Measurements from ENCODE around the gene DDAH2.

DDAH2 gene, protein sequence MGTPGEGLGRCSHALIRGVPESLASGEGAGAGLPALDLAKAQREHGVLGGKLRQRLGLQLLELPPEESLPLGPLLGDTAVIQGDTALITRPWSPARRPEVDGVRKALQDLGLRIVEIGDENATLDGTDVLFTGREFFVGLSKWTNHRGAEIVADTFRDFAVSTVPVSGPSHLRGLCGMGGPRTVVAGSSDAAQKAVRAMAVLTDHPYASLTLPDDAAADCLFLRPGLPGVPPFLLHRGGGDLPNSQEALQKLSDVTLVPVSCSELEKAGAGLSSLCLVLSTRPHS

DNA sequence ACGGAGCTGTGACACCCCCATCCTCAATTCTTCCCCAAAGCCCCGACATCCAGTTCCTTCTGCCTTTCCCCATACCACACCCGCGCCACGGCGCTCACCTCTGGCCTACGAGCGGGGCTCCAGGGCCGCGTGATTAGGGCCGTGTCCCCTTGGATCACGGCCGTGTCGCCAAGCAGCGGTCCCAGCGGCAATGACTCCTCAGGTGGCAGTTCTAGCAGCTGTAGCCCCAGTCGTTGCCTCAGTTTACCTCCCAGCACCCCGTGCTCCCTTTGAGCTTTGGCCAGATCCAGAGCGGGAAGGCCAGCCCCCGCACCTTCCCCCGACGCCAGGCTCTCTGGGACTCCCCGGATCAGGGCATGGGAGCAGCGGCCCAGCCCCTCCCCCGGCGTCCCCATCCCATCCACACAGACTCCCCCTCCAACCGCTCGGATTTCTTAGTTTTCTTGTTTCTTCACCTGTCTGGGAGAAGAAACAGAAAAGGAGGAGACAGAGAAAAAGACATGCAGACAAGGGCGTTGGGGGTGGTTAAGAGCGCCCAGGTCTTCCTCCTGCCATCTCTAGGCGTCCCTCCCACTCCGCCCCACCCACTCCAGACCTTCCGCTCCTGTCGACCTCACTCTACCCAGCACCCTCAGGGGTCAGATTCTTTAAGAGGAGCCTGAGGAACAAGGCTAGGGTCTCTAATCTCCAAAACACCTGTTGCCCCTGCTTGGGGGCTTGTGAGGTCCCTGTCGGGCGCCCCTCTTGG is at the start of gene DDAH2:
Gene DDAH2 (minus strand): TSS at position 533 of the 748 bp plus-strand sequence. CDS start 138 bp downstream, at position 395.
- H3K4me3 ChIP-seq (ENCODE audit: control insufficient read depth, low read depth, low read length) = peak within 1 kb of the TSS; percentile 83
- DNase-seq (ENCODE audit: low read depth) = no peak
- peak; percentile 70 for TF ChIP-seq CTCF (IDR thresholded peaks at IDR 0.05; ENCODE audit: control insufficient read depth, insufficient read depth, low read depth, low read length, missing control alignments)

DNA sequence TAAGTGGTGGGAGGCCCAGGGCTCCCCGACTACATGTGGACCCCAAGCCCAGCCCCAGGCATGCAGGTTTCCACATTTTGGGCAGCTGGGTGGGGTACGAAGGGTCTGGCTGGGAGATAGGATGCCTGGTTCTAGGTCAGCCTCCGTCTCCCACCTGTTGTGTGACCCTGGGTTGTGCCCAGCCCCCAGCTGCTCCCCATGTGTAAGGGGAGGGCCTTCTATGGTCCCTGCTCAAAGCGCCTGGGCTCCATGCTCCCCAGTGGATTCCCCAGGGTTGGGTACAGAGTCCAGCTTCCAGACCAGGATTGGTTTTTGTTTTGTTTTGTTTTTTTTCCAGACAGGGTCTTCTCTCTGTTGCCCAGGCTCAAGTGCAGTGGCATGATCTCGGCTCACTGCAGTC is 49.1 kb upstream of the DDAH2 start:
- TF ChIP-seq CTCF (IDR thresholded peaks at IDR 0.05; ENCODE audit: control insufficient read depth, insufficient read depth, low read depth, low read length, missing control alignments) = no peak
- no peak overlapping the region for H3K4me3 ChIP-seq (ENCODE audit: control insufficient read depth, low read depth, low read length)
- DNase-seq (ENCODE audit: low read depth) = no peak

- TF ChIP-seq CTCF (IDR thresholded peaks at IDR 0.05; ENCODE audit: control insufficient read depth, insufficient read depth, low read depth, low read length, missing control alignments) = no peak
- no peak for DNase-seq (ENCODE audit: low read depth)
- H3K4me3 ChIP-seq (ENCODE audit: control insufficient read depth, low read depth, low read length) = no peak overlapping the region
Observed at GRCh38 chr6:31777667-31778050, 48.6 kb upstream of the DDAH2 start.

GRCh38 chr6:31776989-31777666 is 48.0 kb upstream of the DDAH2 start, which contains the start of gene VWA7:
TSS of gene VWA7 (minus strand) at chr6:31777328. CDS start at chr6:31776779, 549 bp downstream.
- no peak for TF ChIP-seq CTCF (IDR thresholded peaks at IDR 0.05; ENCODE audit: control insufficient read depth, insufficient read depth, low read depth, low read length, missing control alignments)
- DNase-seq (ENCODE audit: low read depth) = no peak
- H3K4me3 ChIP-seq (ENCODE audit: control insufficient read depth, low read depth, low read length) = no peak within 1 kb of the TSS

- TF ChIP-seq CTCF (IDR thresholded peaks at IDR 0.05; ENCODE audit: control insufficient read depth, insufficient read depth, low read depth, low read length, missing control alignments) = no peak
- no peak overlapping the region for H3K4me3 ChIP-seq (ENCODE audit: control insufficient read depth, low read depth, low read length)
- no peak for DNase-seq (ENCODE audit: low read depth)
Observed at GRCh38 chr6:31776485-31776988, 47.4 kb upstream of the DDAH2 start.

DNA sequence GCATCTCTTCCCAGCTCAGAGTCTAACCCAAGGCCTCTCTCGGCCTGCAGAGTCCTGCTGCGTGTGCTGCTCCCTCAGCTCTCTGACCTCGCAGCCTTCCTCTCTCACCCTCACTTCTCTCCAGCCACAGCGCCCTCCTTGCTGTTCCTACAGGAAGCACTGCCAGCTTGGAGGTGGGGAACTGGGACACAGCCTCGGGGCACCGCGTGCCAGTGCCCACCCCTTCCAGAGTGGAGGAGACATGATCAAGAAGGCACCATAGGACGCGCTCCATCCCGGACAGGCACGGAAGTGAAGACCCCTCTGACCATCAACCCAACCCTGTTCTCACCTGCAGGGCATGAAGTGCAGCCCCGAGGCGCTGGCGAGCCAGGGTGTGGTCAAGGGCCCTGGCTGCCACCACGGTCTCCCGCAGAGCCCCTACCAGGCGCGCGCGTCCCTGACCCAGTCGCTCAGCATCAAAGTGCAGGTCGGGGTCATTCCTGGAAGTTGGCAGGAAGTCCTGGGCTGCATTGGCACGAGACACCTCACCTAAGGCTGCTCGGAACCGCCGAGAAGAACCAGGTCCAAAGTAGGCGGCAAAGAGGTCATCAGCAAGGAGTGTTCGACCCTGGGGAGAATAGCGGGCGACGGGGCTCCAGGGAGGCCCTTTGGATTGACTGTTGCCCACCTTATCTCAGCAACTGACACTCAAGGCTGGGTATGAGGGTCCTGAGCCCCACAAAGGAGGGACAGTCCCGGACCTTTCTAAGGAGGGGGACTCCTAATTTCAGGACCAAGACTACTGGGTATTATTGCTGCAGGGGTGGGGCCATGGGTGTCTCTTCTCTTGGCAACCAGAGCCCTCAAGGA is 46.8 kb upstream of the DDAH2 start:
- no peak for DNase-seq (ENCODE audit: low read depth)
- no peak for TF ChIP-seq CTCF (IDR thresholded peaks at IDR 0.05; ENCODE audit: control insufficient read depth, insufficient read depth, low read depth, low read length, missing control alignments)
- no peak overlapping the region for H3K4me3 ChIP-seq (ENCODE audit: control insufficient read depth, low read depth, low read length)

Data from AG09309 (cell line).